A549 (cell line): Measurements from ENCODE around the gene PXT1. TPM values are rescaled to one million over a fixed set of nuclear protein-coding genes. Genes with fewer than 3 reads are reported as not detected.

ENCODE experiments used
- ATAC-seq, 2 experiments: fragments of 200-7000 bp in 1 of 2; fragments of >200 bp in 1 of 2; cut with Nextera tagmentation in 1 of 2; cut with Tn5 transposase in 1 of 2; 3 replicates each; pipeline versions ENCODE4 v1.8.0 to v1.9.1; 2018 to 2020; ENCODE audit warnings: mild to moderate bottlenecking in 1 of 2, moderate library complexity in 1 of 2
- CTCF ChIA-PET: fragments of 300-600 bp; sonication (Branson Sonifier 250); formaldehyde crosslinking; extraction: SDS; loops from one replicate; lab custom pipeline; 2021; ENCODE audit warnings: antibody characterized with exemption, inconsistent platforms; lab: Yijun Ruan, JAX
- POLR2A ChIA-PET: fragments of 350-600 bp; formaldehyde crosslinking; extraction: SDS; loops from one replicate; lab custom pipeline; 2021; ENCODE audit warnings: antibody characterized with exemption, inconsistent platforms; lab: Yijun Ruan, JAX
- DNase-seq, 2 experiments: peaks; one replicate each; pipeline versions ENCODE4 v3.0.0 to v3.0.0-alpha.2; 2011 to 2016; ENCODE audit warnings: low read depth in 1 of 2, low spot score in 1 of 2
- FAIRE-seq: peaks from 2 replicates; lab custom pipeline; 2011; peaks lifted over from hg19 to GRCh38; lab: Jason Lieb, UNC
- H3K27ac ChIP-seq, 2 experiments: fragments of >200 bp; sonication (Bioruptor Twin); formaldehyde crosslinking; 3 replicates each; pipeline ENCODE4 v1.5.1; 2016 to 2017
- H3K4me1 ChIP-seq: fragments of >200 bp; sonication (Bioruptor Twin); formaldehyde crosslinking; 3 replicates; pipeline ENCODE4 v1.6.1; 2016
- H3K4me2 ChIP-seq: fragments of >200 bp; sonication (Bioruptor Twin); formaldehyde crosslinking; 3 replicates; pipeline ENCODE4 v1.6.1; 2016
- H3K4me3 ChIP-seq: fragments of >200 bp; sonication (Bioruptor Twin); formaldehyde crosslinking; 3 replicates; pipeline ENCODE4 v1.5.1; 2016
- H3K9me3 ChIP-seq: fragments of >200 bp; sonication (Bioruptor Twin); formaldehyde crosslinking; 3 replicates; pipeline ENCODE4 v1.6.1; 2016
- BHLHE40 ChIP-seq: IDR thresholded peaks from 2 replicates; pipeline ENCODE4 v1.6.1; 2012; ENCODE audit warnings: low read depth, low read length, inconsistent platforms
- CBX2 ChIP-seq: fragments of 200-600 bp; sonication (generic); IDR thresholded peaks from 2 replicates; pipeline ENCODE4 v1.6.1; 2016; ENCODE audit warnings: low read depth, mild to moderate bottlenecking, borderline replicate concordance
- EP300 ChIP-seq, 2 experiments: fragments of >200 bp; sonication (Bioruptor Twin); formaldehyde crosslinking; IDR thresholded peaks; 2 replicates in 1 of 2; 3 replicates in 1 of 2; pipeline ENCODE4 v1.6.1; 2016 to 2017
- FOSB ChIP-seq: fragments of 250-450 bp; sonication (Bioruptor Pico); IDR thresholded peaks from 2 replicates; pipeline ENCODE4 v1.5.0; 2020; ENCODE audit warnings: mild to moderate bottlenecking, moderate library complexity
- HOXB13 ChIP-seq: fragments of 250-450 bp; sonication (Bioruptor Pico); IDR thresholded peaks from 2 replicates; pipeline ENCODE4 v1.5.0; 2020; ENCODE audit warnings: low read depth, mild to moderate bottlenecking, moderate library complexity
- MAZ ChIP-seq: fragments of 150-350 bp; IDR thresholded peaks from 2 replicates; pipeline ENCODE4 v1.6.1; 2014; ENCODE audit warnings: antibody characterized with exemption, low read depth, low read length, borderline replicate concordance
- MYC ChIP-seq: IDR thresholded peaks from 2 replicates; pipeline ENCODE4 v1.6.1; 2012; ENCODE audit warnings: mild to moderate bottlenecking, inconsistent platforms, low read length, improper control_type of control experiment, borderline replicate concordance
- NR3C1 ChIP-seq: fragments of >200 bp; sonication (Bioruptor Twin); formaldehyde crosslinking; IDR thresholded peaks from 3 replicates; pipeline ENCODE4 v1.6.1; 2017
- PHF8 ChIP-seq: fragments of 200-600 bp; sonication (generic); IDR thresholded peaks from 2 replicates; pipeline ENCODE4 v1.6.1; 2016; ENCODE audit warnings: low read depth, mild to moderate bottlenecking, antibody characterized with exemption, moderate library complexity, borderline replicate concordance
- RAD21 ChIP-seq, 2 experiments: fragments of >200 bp in 1 of 2; sonication (Bioruptor Twin) in 1 of 2; formaldehyde crosslinking in 1 of 2; IDR thresholded peaks in 1 of 2; conservative IDR thresholded peaks in 1 of 2; 2 replicates in 1 of 2; 3 replicates in 1 of 2; pipeline ENCODE4 v1.6.1; 2012 to 2018; ENCODE audit warnings: inconsistent platforms in 1 of 2
- SMC3 ChIP-seq: fragments of >200 bp; sonication (Bioruptor Twin); formaldehyde crosslinking; IDR thresholded peaks from 3 replicates; pipeline ENCODE4 v1.6.1; 2018; ENCODE audit warnings: inconsistent platforms
- ZFP36 ChIP-seq: fragments of 450-650 bp; IDR thresholded peaks from 2 replicates; pipeline ENCODE4 v1.6.1; 2014; ENCODE audit warnings: borderline replicate concordance; ENCODE audit not compliant: partially characterized antibody
- WGBS: methylation state at CpG from one replicate; pipeline ENCODE4 v1.1.6; 2017; ENCODE audit errors: missing lambda C conversion rate; 5-methylcytosine and 5-hydroxymethylcytosine counted together
- polyA plus RNA-seq, 4 experiments: library from polyadenylated mRNA; depleted of rRNA in 3 of 4; stranded (reverse); fragments of >200 nt; fragmentation: RNase III in 1 of 4; extraction: RNeasy Plus Mini Kit Qiagen cat#74134 plus additional on column Dnase treatment in 1 of 4; gene quantifications; 2 replicates in 3 of 4; 3 replicates in 1 of 4; pipeline ENCODE4 v1.2.3, GENCODE V29; 2011 to 2017
- TF ChIP-seq, protein P1 (sequence below): fragments of >200 bp; sonication (Bioruptor Twin); formaldehyde crosslinking; IDR thresholded peaks from 3 replicates; pipeline ENCODE4 v1.5.1; 2016
- TF ChIP-seq, protein P2 (sequence below): fragments of 250-450 bp; sonication (Bioruptor Pico); IDR thresholded peaks from 2 replicates; pipeline ENCODE4 v1.5.0; 2020; ENCODE audit warnings: low read depth, mild to moderate bottlenecking, moderate library complexity
- TF ChIP-seq, protein P3 (sequence below): fragments of 450-650 bp; IDR thresholded peaks from 2 replicates; pipeline ENCODE4 v1.6.1; 2014; ENCODE audit warnings: antibody characterized with exemption

Gene PXT1
- polyA plus RNA-seq, 2 of the 4 experiments (the other 2 are of a cell fraction) = not detected

DNA sequence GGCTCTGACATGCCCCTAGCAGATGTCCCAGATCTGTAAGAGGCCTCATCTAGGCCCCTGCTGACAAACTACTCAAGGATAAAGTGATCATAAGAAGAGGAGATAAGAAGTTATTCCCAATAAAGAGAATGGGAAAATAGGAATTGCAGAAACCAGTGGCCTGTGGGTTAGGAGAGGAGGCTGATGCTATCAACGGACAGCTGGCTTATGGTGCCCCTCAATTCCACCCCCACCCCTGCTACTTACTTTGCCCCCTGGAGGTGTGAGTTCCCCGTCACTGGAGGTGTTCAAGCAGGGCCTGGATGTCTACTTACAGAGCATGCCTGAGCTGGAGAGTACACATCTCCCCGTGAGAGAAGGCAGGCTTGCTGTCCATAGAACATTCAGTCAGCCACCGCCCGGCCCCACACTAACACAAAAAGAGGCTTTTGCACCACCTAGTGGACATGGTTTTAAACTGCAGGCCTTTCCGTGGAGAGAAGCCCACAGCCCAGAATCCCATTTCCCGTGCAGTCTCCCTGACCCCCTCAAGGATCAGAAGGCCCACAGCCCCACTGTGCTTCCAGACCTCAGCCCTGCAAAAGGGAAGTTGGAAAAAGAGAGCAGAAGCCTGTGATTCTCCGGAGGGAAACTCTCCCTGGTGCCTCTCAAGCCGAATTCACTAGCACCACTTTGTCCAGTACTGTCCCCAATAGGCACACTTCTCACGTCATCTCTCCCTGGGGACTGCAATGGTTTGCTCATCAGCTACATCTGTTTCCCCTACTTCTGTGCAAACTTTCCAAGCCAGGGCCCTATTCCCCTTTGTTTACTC lies 82.2 kb downstream of the PXT1 start:
- ChIA-PET POLR2A (no interaction called here), CTCF (interaction anchor here (0.6 to 5.3 kb wide), 27 partner anchors 8 to 606 kb away, joined by 3 to 46 read pairs (median 4); no protein-coding TSS in a partner anchor)
- DNase-seq (peak; percentile 53 to 68), ATAC-seq (peak; percentile 90 to 96), FAIRE-seq (no peak)
- no peak overlapping the region for H3K4me3 ChIP-seq
- WGBS = 31% methylated on average over 6 of the region's 10 CpGs
- H3K9me3 ChIP-seq = no peaks in the 10 kb centered on the region
- 0 out of 3 replicates have a peak, but pooled peaks cover 6% of the 10 kb centered on the region for H3K4me1 ChIP-seq
- H3K4me2 ChIP-seq = peak overlapping the region; percentile 26; the same call in 1 of the 3 replicates
- H3K27ac ChIP-seq = no peak overlapping the region
- TF ChIP-seq SMC3 = peak; percentile 53
- TF ChIP-seq, protein P1, sequence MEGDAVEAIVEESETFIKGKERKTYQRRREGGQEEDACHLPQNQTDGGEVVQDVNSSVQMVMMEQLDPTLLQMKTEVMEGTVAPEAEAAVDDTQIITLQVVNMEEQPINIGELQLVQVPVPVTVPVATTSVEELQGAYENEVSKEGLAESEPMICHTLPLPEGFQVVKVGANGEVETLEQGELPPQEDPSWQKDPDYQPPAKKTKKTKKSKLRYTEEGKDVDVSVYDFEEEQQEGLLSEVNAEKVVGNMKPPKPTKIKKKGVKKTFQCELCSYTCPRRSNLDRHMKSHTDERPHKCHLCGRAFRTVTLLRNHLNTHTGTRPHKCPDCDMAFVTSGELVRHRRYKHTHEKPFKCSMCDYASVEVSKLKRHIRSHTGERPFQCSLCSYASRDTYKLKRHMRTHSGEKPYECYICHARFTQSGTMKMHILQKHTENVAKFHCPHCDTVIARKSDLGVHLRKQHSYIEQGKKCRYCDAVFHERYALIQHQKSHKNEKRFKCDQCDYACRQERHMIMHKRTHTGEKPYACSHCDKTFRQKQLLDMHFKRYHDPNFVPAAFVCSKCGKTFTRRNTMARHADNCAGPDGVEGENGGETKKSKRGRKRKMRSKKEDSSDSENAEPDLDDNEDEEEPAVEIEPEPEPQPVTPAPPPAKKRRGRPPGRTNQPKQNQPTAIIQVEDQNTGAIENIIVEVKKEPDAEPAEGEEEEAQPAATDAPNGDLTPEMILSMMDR = peak; percentile 65
- TF ChIP-seq RAD21 (conservative IDR thresholded peaks at IDR 0.05 in 1 of 2, IDR thresholded peaks at IDR 0.05 in 1 of 2) = peak; percentile 78 to 84
- TF ChIP-seq ZFP36 = no peak
- TF ChIP-seq, all 56 proteins: peak for 3

DNA sequence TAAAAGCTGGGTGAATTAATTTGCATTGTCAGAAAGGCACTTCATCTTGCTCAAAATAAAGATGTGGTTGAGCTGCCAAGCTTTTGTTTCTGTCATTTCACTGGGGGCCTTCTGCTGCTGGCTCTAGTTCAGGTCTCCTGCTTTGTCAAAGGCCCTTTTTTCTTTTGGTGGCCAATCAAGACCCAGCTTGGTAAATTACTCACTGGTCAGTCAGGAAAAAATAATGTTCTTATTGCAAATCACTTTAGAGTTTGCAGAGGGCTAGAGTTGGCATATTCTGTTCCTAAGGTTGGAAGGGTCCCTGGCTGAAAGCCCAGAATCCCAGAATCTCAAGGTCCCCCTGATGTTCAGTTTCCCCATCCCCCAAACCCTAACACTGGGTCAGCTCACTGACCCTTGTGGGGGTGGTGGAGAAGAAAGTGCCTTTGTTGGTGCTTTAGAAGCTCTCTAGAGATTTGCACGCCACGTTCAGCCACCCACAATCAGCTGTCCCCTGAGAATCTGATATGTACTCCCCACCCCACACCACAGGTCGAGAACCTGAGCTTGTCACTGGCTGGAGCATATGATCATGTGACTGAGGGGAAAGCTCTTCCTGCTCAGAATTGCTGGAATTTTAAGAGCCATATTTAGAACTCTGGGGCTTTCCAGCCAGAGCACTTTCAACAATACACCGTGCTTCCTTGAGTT lies 84.3 kb downstream of the PXT1 start:
- no peak for ATAC-seq

DNA sequence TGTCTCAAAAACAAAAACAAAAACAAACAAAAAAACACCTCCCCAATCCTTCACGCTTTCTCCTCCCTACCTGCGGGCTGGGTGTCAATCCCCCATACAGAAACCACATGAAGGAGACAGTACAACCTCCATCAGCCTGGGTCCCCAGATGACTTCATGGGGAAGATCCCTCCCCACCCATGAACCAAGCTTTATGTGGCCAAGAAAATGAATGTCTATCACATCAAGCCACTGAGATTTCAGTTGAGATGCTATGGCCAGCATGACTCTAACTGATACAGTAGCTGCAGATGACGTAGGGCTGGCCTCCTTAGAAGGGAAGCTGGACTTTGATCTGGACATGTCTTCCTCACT lies 84.8 kb downstream of the PXT1 start:
- CTCF ChIA-PET = interaction anchor here (1.1 to 5.3 kb wide), 5 partner anchors 10 to 330 kb away, joined by 3 to 46 read pairs (median 7); partner anchors contain the start of gene MAPK14
- POLR2A ChIA-PET = no interaction called here
- H3K9me3 ChIP-seq = no peaks in the 10 kb centered on the region
- H3K4me2 ChIP-seq = no peak overlapping the region
- 93% methylated on average over 3 of the region's 3 CpGs for WGBS
- DNase-seq (no peak), ATAC-seq (no peak), FAIRE-seq (no peak)
- H3K4me1 ChIP-seq = no peaks in the 10 kb centered on the region
- no peak for TF ChIP-seq MAZ
- TF ChIP-seq, protein P2, sequence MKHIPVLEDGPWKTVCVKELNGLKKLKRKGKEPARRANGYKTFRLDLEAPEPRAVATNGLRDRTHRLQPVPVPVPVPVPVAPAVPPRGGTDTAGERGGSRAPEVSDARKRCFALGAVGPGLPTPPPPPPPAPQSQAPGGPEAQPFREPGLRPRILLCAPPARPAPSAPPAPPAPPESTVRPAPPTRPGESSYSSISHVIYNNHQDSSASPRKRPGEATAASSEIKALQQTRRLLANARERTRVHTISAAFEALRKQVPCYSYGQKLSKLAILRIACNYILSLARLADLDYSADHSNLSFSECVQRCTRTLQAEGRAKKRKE (CRISPR knock-in tag) = no peak
- TF ChIP-seq FOSB (CRISPR knock-in tag) = no peak
- TF ChIP-seq MYC = no peak
- no peak overlapping the region for H3K27ac ChIP-seq
- H3K4me3 ChIP-seq = no peak overlapping the region

More for the DNA sequence above, 84.3 kb downstream of the PXT1 start:
- Histone ChIP-seq H3K4me3 (no peak overlapping the region), H3K27ac (no peak overlapping the region), H3K4me2 (no peak overlapping the region), H3K4me1 (no peaks in the 10 kb centered on the region), H3K9me3 (no peaks in the 10 kb centered on the region)
- ChIA-PET CTCF (interaction anchor here (0.7 to 5.3 kb wide), 6 partner anchors 11 to 331 kb away, joined by 3 to 46 read pairs (median 5); partner anchors contain the start of gene MAPK14), POLR2A (no interaction called here)
- 93% methylated on average over 3 of the region's 4 CpGs for WGBS
- TF ChIP-seq PHF8 = no peak
- no peak for TF ChIP-seq HOXB13 (CRISPR knock-in tag)
- TF ChIP-seq EP300 (IDR thresholded peaks at IDR 0.05) = no peak
- no peak for TF ChIP-seq CBX2
- TF ChIP-seq, protein P3, sequence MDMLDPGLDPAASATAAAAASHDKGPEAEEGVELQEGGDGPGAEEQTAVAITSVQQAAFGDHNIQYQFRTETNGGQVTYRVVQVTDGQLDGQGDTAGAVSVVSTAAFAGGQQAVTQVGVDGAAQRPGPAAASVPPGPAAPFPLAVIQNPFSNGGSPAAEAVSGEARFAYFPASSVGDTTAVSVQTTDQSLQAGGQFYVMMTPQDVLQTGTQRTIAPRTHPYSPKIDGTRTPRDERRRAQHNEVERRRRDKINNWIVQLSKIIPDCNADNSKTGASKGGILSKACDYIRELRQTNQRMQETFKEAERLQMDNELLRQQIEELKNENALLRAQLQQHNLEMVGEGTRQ = no peak
- no peak for TF ChIP-seq NR3C1
- no peak for TF ChIP-seq BHLHE40
- FAIRE-seq (no peak), DNase-seq (no peak)
